HG03196 (cell line): ENCODE data around the gene MRTFA.
"Not testable (repeated sequence)": the region's sequence is repeated elsewhere in the genome, so short reads cannot be mapped to it uniquely, and the experiment has no call there.

ENCODE experiments used
- ATAC-seq: cut with Tn5 transposase; IDR thresholded peaks from one replicate; pipeline ENCODE4 v1.9.1; 2021; ENCODE audit not compliant: unreplicated experiment

Gene MRTFA

DNA sequence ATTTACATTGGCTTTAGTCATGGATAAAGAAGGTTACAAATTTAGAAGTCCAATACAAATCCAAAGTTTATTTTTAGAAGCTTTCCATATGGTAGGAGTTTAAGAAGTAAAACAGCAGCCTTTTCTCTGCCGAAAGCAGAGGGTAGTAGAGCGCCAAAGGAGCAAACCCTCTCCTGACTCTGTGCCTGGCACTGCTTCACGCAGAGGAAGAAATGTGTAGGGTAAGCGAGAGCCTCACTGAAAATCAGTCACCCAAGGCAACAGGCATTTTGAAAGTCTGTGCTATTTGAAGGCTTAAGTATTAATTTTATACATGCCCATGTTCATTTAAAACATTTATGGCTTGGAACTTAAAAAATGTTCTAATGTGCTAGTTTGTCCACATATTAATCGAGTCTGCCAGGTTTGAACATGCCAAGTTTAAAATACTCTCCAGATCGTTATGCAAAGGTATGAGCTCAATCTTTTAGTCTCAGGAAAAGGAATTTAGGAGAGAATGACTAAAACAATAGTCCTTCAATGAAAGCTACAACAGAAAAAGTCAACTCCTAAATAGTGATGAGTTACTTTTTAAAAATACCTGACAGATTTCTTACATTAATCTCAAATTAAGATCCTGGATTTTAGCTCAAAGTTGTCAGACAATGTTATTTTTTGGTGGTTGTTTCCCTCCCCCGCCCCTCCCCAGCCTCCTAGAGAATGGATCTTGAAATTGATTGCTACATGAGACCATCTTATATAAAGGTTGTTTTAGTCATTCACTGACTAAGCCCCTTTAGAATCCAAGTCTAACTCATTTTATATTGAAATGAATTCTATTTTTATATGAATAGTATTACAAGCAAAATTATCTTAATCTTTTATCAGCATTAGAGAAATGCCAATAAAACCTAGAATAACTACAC, 38.7 kb downstream of the MRTFA start:
- no peak for ATAC-seq

DNA sequence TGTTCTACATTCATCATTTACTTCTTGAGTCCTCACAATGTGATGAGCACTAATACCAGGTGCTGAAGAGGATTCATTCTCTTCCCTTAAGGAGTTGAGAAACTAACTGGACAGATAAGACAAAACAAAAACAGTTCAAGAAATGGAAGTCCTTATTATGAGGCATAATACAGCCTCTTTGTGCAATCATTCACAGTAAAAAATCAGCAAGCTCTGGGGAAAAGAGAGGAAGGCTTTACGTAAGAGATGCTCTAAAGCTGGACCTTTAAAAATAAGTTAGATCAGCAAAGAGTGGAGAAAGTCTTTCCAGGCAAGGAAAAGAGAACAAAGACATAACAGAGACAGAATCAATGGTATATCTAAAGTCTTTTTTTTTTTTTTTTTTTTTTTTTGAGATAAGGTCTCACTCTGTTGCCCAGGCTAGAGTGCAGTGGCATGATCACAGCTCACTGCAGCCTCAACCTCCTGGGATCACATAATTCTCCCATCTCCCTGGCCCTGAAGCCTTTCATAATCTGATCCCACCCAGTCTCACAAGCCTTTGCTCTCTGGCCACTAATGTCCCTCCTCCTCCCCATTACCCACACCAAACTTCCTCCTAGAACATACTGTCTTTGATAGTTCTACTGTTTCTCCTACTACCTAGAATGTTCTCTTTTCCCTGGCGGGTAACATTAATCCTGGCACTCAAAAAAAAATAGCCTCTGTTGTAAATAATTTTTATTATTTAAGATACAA, 40.9 kb downstream of the MRTFA start:
- no peak for ATAC-seq

DNA sequence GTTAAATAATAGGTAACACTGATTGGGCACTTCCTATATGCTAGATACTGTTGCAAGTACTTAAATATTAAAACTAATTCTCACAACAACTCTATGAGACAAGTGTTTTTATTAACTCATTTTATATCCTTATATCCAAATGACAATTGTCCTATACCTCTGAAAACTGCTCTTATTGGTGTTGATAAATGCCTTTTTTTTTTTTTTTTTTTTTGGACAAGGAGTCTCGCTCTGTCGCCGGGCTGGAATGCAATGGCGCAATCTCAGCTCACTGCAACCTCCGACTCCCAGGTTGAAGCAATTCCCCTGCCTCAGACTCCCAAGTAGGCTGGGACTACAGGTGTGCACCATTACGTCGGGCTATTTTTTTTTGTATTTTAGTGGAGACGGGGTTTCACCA, 41.6 kb downstream of the MRTFA start:
- no peak for ATAC-seq

DNA sequence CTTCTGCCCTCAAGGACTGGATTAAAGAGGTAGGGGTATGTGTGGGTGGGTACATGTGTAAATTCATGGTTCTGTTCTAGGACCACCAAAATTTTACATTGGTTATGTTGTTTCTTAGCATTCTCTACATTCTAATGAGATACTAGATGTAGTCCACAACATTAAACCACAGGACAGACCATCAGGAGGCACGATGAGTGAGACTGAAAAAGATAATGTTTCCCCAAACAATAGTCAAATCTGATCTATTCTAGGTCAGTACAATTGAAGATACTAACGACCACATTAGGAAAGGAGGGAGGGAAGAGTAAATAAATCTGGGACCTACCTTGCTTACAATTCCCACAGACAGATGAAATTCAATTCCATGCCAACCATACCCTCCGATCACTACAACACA, 42.2 kb downstream of the MRTFA start:
- ATAC-seq = no peak

DNA sequence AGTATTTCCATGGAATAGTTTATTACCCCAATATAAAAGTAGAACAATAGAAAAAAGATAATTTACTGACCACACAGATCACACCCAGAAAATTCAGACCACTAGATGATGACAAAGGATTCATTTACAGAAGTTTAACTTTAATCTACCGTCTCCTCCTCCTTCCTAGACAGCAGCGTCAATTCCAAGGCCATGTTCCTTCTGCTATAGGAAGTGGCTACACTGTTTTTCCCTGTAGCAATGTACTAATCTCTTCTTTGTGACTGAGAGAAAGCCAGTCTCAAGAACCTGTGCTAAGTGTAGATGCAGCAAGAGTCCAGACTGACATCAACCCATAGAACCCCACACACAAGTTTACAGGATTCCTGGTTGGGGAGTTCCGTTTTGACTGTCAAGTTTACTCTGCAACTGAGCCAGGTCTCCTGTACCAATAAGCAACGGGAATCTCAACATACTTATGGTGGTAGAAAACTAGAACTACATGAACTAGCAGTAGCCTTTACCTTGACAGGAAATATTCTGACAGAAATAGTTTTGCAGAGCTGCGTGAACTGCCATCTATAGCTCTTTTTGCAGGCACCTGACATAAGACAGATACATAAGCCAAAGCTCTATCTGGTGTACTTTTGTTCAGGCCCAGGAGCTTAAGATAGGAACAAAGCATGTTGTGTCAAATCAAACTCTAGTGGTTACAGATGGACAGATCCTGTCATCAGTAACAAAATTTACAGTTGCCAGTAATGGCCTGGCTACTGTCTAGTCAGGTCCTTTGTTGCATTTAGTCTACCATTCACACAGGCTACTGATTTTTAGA, 42.9 kb downstream of the MRTFA start:
- no peak for ATAC-seq

DNA sequence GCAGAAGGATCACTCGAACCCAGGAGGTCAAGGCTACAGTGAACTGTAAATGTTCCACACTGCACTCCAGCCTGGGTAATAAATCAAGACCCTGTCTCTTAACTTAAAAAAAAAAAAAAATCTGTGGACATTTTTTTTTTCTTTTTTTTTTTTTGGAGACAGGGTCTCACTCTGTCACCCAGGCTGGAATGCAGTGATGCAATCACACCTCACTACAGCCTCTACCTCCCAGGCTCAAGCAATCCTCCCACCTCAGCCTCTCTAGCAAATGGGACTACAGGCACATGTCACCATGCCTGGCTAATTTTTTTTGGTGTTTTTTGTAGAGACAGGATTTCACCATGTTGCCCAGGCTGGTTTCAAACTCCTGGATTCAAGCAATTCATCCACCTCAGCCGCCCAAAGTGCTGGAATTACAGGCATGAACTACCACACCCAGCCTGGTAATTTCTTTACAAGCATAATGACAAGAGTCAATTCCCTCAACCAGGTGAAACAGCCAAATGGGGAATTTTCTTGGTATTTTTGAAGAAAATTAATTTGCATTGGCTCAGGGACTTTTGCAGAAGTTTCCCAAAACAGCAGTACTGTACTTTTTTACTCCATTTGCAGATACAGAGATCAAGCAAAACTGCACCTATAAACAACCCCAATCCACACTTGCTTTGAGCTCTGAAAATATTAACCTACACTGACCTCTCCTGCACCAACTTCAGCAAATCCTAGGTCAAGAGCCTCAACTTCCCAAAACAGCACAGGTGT, 44.0 kb downstream of the MRTFA start:
- no peak for ATAC-seq

DNA sequence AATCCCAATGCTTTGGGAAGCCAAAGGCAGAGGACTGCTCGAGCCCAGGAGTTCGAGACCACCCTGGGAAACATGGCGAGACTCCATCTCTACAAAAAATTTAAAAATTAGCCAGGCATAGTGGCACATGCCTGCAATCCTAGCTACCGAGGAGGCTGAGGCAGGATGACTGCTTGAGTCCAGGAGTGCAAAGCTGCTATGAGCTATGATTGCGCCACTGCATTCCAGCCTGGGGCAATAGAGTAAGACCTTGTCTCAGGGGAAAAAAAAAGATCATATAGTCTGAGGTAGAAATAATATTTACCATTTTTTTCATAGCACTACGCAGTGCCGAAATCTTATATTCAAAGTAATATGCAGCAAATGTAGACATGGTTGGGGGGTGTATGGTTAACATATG, 47.8 kb downstream of the MRTFA start:
- ATAC-seq = no peak

DNA sequence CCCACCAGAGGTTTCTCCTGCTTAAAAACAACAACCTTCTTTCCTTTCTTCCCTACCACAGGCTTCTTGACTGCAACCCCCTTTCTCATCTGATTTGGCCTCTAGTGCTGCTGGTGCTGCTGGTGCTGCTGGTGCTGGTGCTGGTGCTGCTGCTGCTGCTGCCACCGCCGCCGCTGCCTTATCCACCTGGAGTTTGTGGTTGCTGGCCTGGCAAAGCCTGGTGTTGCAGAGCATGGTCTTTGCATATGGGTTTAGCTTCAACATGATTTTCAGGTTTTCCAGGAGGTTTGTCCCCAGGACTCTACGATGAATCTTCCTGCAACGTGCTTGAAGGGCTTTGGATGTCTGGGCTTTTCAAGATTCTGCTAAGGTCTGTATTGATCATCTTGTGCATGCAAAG, 49.7 kb downstream of the MRTFA start:
- no peak for ATAC-seq

DNA sequence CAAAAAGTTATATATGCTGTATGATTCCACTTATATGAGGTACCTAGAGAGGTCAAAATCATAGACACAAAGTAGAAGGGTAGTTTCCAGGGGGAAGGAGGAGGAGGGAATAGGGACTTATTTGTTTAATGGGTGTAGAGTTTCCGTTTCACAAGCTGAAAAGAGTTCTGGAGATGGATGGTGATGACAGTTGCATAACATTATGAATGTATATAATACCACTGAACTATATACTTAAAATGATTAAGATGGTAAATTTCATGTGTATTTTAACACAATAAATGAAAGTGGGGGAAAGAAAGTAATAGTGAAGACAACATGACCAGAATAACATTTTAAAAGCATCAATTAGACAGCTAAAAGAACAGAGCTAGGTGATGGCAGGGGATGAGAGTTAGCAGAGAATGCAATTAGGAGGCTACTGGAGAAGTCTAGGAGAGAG, 51.2 kb downstream of the MRTFA start:
- no peak for ATAC-seq

DNA sequence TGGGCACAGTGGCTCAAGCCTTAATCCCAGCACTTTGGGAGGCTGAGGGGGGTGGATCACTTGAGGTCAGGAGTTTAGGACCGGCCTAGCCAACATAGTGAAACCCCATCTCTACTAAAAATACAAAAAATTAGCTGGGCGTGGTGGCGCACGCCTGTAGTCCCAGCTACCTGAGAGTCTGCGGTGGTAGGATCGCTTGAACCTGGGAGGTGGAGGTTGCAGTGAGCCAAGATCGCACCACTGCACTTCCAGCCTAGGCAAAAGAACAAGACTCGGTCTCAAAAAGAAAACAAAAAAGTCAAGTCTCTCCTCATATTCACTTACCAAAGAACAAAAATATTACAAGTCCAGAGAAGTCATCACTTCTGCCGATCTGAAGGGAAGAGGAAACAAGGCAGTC, 51.8 kb downstream of the MRTFA start:
- not testable (repeated sequence) for ATAC-seq

DNA sequence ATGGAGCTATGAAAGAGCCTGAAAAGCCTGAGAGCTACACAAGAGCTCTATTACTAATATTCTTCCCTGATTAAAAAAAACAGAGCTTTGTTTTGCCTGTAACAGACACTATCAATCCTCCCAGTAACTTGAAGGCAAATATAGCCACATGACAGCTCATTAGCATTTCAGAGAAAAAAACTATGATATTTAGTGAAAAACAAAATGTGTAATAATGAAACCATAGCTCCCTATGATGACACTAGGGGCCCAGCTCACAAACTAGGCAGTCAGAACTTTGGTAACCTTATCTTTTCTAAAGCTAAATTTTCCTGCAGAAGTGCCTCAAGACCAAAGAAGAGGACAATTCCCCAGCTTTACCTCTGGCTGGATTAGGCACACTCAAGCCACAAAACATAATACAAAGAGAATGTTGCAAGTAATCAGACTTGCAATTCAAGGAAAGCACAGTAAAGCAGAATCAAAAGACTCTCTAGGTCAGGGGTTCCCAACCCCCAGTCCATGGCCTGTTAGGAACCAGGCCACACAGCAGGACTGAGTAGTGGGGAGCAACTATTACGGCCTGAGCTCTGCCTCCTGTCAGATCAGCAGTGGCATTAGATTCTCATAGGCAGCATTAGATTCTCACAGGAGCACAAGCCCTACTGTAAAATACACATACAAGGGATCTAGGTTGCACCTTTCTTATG, 53.3 kb downstream of the MRTFA start:
- no peak for ATAC-seq

DNA sequence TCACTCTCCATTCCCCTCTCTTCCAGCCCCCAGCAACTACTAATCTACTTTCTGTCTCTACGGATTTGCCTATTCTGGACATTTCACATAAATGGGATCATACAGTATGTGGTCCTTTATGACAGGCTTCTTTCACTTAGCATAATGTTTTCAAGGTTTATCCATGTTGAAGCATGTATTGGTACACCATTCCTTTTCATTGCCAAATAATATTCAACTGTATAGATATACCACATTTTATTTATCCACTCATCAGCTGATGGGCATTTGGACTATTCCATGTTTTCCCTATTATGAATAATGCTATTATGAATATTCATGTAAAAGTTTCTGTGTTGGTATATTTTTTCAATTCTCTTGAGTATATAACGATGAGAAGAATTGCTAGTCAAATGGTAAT, 54.5 kb downstream of the MRTFA start:
- ATAC-seq = no peak

DNA sequence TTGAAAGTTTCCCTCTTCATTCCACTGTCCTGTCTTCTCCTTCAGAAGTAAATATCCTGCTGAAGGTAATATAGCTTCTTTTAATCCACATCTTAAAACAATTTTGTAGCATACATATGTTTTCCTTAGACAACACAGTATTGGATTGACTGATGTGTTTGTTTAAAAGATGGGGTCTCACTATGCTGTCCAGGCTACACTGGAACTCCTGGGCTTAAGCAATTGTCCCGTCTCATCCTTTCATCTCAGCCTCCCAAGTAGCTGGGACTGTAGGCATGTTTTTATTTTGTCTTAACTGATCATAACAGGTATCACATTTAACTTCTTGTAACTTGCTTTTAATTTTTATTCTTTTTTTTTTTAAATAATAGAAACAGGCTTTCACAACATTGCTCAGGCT, 55.9 kb downstream of the MRTFA start:
- ATAC-seq = no peak

DNA sequence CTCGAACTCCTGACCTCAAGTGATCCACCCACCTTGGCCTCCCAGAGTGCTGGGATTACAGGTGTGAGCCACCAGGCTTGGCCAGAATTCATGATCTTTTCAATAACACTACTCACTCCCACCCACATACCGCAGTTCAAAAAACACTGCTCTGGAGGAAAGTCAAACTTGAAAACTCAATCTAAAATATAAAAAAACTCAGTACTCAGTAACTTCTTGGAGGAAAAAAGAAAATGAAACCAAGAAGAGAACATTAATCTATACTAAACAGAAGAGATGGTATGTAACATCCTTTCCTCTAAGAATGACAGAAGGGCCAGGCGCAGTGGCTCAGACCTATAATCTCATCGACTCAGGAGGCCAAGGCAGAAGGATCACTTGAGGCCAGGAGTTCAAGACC, 58.3 kb downstream of the MRTFA start:
- no peak for ATAC-seq

DNA sequence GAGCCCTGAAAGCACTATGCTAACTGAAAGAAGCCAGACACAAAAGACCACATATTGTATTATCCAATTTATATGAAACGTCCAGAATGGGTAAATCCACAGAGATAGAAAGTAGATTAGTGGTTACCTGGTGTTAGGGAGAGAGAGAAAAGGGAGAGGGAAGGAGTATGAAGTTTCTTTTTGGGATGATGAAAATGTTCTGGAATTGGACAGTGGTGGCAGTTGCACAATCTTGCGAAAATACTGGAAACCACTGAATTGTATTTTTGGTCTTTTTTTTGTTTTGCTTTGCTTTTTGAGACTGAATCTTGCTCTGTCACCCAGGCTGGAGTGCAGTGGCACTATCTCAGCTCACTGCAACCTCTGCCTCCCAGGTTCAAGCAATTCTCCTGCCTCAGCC, 63.5 kb downstream of the MRTFA start:
- no peak for ATAC-seq

DNA sequence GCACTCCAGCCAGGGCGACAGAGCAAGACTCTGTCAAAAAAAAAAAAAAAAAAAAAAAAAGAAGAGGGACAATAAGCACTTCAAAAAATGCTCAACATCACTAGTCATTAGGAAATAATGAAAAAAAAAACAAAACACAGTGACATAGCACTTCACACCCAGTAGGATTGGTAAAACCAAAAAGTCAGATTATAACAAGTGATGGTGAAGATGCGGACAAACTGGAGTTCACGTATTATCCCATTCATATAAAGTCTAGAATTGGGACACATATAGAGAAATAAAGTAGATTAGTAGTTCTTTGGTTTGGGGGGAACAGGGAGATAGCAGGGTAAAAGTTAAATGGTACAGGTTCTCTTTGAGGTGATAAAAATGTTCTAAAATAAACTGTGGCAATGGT, 64.6 kb downstream of the MRTFA start:
- ATAC-seq = no peak

DNA sequence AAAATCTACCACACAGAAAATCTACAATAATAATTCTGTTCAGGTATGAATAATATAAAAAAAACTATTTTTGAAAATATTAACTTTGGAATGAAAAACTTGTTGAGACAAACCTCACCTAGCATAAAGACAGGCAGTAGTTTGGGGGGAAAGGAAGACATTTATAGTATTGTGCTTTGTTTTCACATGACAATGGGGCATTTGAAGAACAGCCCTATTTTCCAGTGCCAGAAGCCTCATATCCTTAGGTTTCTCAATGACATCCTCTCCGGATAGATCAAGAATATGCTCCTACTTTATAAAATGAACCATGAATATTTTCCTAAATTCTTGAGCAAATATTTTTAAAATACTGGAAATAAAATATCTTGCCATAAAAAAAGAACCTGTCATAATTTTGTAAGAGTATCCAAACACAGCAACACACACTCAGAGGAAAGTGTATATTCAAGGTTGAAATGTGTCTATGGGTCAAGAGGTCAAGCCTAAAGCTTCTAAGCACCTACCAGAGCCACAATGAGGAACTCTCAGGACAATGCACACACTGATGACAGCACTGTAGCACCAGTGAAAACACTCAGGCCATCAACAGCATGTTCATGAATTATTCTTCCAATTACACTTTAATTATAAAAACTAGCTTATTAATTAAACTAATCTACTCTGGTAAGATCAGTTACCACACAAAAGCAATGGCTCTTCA, 68.7 kb downstream of the MRTFA start:
- no peak for ATAC-seq

DNA sequence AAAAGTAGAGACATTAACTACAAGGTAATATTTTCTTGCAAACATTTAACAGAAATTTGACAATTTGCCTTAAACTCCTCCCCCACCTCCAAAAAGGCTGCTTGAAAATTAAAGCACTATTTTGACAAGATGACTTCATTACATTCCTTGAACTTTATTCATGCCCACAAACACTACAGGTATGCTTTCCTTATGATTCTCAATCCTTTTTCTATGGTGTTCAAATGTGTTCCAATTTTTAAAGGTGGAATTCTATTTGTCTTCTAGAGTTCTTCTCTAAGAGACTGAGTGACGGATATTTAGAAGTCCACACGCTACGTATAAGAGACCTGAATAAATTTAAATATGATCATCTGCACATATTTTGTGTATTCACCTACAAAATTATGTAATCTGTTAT, 69.4 kb downstream of the MRTFA start:
- ATAC-seq = no peak

DNA sequence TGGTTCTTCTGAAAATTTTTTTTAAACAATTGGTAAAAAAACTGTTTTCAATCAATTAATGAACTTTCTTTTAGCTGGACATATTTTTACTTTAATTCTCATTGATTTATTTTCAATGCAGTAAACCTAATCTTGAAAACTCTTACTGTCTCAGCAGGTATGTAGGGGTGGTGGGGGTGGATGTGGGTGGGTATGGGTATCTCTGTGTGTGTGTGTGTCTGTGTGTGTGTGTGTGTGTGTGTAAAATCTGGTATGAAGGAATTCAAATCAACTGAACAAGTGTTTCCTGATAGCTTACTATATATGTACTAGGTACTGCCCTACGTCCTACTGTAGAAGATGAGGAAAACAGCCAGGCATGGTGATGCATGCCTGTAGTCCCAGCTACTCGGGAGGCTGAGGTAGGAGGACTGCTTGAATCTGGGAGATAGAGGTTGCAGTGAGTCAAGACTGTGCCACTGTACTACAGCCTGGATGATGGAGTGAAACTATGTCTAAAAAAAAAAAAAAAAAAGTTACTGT, 75.5 kb downstream of the MRTFA start:
- no peak for ATAC-seq
